ENCODE data around the gene CTBP2.

DNA sequence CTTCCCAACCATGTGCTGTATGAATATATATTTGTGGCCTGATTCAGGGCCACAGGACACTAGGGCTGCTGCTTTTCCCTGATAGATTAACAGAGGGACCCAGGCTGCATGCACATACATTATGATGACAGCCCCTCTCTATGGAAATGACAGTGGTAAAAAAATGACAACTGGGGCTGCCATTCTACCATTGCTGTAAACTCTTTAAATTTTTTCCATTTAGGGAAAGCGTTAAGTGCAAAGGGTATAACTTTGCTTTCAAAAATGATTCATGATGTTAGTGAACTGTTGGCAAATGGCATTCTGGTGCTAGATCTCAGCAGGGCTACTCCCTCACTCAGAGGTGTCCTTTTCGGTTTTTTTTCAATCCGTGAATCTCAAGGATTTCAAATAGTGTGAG, 4.2 kb downstream of the CTBP2 start:
- TF ChIP-seq, protein P1, sequence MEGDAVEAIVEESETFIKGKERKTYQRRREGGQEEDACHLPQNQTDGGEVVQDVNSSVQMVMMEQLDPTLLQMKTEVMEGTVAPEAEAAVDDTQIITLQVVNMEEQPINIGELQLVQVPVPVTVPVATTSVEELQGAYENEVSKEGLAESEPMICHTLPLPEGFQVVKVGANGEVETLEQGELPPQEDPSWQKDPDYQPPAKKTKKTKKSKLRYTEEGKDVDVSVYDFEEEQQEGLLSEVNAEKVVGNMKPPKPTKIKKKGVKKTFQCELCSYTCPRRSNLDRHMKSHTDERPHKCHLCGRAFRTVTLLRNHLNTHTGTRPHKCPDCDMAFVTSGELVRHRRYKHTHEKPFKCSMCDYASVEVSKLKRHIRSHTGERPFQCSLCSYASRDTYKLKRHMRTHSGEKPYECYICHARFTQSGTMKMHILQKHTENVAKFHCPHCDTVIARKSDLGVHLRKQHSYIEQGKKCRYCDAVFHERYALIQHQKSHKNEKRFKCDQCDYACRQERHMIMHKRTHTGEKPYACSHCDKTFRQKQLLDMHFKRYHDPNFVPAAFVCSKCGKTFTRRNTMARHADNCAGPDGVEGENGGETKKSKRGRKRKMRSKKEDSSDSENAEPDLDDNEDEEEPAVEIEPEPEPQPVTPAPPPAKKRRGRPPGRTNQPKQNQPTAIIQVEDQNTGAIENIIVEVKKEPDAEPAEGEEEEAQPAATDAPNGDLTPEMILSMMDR (IDR thresholded peaks at IDR 0.05), result no peak
- TF ChIP-seq POLR2A (IDR thresholded peaks at IDR 0.05), result no peak
